Stimulated activated CD8-positive, alpha-beta memory T cell treated with anti-CD3 and anti-CD28 coated beads, Interleukin-12 subunit alpha, Interleukin-12 subunit beta, amount 100 ng/mL, for 1 hour (primary cell): ENCODE measurements around the gene OTUD5.
"Not testable (repeated sequence)": the region's sequence is repeated elsewhere in the genome, so short reads cannot be mapped to it uniquely, and the experiment has no call there.

Experiments
- DNase-seq: peaks from one replicate; pipeline ENCODE4 v3.0.0-alpha.2; 2020; ENCODE audit warnings: low read depth

Gene OTUD5

DNA sequence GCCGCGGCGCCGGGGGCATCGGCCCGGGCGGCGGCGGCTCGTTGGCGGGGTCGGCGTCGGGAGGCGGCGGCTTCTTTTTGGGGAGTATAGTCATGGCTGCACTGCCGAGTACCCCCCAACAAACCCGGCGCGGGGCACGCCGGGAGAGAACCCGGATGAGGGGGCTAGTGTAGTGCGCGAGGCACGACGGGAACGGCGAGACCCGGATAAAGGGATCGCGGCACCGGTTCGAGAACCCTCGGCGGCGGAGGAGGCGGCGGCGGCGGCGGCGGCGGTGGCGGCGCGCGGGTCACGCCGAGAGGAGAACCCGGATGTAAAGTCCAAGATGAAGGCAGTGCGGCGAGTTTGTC, at the start of gene OTUD5:
OTUD5 (minus strand) TSS at position 131 of the 350 bp plus-strand sequence; CDS start at position 94, 37 bp downstream.
- peak; percentile 60 for DNase-seq

DNA sequence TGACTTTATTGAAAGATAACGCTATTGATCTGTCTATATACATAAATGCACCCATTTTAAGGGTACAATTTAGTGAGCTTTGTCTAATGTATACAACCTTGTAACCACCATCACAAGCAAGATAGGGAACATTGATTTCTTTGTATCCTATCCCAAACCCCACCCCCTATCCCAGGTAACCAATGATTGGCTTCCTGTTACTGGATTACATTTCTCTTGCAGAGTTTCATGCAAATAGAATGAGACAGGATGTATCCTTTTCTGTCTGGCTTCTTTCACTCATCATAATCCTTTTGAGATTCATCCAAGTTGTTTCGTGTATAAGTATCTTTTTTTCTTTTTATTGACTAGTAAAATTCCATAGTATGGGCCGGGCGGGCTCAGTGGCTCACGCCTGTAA, 46.3 kb upstream of the OTUD5 start:
- DNase-seq: no peak

- DNase-seq: peak; percentile 58
Observed at GRCh38 chrX:49002091-49002935, 44.9 kb upstream of the OTUD5 start, which contains the start of gene GRIPAP1. Gene GRIPAP1, minus strand, starts transcription at chrX:49002264. Its CDS starts 35 bp downstream, at chrX:49002229.

- peak; percentile 11 for DNase-seq
Observed at GRCh38 chrX:49001521-49002090, 44.2 kb upstream of the OTUD5 start.

DNA sequence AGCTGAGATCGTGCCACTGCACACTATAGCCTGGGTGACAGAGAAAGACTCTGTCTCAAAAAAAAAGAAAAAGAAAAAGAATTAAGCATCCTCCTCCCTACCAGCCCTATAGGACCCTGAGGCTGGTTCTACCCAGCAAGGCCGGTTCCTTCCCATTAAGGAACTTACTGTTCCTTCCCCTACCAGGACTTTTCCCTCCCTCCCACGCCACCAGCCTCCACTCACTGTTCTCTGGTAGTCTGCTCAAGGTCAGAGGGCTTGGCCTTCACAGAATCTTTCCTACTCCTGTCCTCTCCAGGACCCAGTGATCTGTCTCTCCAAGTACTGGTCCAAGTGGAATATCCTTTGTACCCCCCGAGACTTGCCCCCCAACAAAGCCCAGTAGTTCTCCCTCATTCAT, 43.2 kb upstream of the OTUD5 start:
- DNase-seq: no peak

GRCh38 chrX:48999030-48999429, 41.6 kb upstream of the OTUD5 start:
- DNase-seq: no peak

GRCh38 chrX:48998391-48998790, 41.0 kb upstream of the OTUD5 start:
- no peak for DNase-seq

DNA sequence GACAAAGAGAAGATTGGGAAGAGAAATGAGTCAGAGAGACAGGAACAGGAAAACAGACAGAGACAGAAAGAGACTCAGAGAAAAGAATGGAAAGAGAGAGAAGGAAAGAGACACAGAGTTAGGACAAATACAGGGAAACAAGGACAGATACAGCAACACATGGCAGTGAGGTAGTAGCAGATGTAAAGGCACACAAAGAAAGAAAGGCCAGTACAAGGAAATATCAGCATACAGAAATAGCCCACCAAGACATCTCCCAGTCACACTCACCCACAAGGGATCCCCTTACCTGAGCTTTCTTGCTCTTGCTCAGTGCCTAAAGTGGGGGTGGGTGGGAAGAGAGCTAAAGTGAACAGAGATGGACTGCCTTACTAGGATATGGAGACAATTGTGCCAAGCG, 40.5 kb upstream of the OTUD5 start:
- no peak for DNase-seq

- DNase-seq: no peak
Observed at GRCh38 chrX:48997455-48997854, 40.0 kb upstream of the OTUD5 start.

DNA sequence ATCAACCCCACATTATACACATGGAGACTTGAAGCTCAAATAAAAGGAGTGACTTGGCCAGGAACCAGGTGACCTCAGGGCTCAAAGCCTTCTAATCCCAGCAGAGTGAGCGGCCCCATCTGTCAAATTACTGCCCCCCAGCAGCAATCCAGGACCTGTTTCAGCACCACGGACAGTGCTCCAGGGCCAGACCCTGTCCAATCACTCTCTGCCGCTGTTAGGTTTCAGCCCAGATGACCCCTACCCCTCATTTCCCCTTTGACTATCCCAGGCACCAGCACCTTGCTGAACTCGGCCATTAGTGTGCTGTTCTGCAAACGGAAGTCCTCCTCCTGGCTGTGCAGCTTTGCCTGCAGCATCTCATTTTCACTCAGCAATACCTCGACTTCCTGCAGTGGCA, 39.6 kb upstream of the OTUD5 start:
- no peak for DNase-seq

- DNase-seq: no peak
Observed at GRCh38 chrX:48992341-48992740, 34.9 kb upstream of the OTUD5 start.

DNA sequence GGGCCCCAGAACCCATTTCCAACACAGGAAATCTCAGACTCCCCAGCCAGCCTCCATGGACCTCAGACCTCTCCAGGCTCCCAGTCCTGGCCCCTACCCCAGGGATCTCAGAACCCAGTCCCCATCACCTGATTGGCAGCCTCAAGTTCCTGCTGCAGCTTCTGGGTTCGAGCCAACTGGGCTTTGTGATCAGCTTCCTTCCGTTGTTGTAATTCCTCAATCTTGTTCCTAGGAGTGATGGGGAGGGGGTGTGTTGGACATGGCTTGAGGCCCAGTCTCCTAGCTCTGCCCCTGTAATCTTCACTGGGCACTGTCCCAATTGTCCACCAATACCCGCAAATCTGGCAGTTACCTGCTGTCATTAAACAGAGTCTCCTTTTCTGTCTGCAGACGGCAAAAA, 32.1 kb upstream of the OTUD5 start:
- DNase-seq: no peak

DNA sequence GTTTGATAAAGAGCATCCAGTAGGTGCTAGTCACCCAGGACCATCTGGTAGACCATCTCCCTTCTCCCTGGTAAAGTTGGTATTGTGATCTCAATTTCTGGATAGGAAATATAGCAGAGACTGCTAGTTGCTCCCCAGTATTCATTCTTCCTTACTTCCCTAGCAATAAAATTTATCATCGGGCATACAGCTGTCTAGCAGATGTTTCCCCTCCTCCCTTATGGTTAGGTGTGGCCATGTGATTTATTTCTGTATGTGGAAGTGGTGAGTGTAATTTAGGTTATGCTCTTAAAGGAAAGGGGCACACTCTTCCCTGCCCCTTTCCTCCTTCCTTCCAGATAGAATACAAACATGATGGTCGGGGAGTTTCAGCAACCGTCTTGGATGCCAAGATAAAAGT, 26.5 kb upstream of the OTUD5 start:
- DNase-seq: no peak

DNA sequence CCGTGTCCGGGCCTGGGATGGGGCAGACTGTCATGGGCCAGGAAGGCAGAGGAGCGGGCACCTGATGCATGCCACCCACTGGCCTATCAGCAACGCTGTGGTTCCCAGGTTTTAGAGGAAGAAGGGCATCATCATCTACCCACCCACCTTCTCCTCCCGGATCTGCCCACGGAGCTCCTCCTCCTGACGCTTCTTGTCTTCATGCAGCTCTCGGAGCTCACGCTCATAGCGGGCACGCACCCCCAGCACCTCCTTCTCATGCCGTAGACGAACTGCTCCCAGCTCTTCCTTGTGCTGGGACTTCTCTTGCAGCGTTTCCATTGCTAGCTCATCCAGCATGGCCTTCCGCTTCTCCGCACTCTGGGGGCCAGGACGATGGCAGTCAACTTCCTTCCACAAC, 25.7 kb upstream of the OTUD5 start:
- no peak for DNase-seq

- no peak for DNase-seq
Observed at GRCh38 chrX:48981178-48981577, 23.8 kb upstream of the OTUD5 start.

DNA sequence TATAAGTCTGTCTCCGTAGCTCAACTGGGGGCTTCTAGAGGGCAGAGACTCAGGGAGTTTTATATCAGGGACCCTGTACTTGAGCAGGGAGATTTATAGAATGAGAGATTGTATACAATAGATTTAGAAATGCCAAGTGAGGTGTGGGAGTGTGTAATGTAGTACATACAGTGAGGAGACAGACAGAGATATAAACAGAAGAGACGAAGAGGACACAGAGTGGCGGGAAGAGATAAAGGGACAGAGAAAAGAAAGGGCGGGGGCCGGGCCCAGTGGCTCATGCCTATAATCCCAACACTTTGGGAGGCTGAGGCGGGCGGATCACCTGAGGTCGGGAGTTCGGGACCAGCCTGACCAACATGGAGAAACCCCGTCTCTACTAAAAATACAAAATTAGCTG, 22.9 kb upstream of the OTUD5 start:
- DNase-seq: not testable (repeated sequence)

DNA sequence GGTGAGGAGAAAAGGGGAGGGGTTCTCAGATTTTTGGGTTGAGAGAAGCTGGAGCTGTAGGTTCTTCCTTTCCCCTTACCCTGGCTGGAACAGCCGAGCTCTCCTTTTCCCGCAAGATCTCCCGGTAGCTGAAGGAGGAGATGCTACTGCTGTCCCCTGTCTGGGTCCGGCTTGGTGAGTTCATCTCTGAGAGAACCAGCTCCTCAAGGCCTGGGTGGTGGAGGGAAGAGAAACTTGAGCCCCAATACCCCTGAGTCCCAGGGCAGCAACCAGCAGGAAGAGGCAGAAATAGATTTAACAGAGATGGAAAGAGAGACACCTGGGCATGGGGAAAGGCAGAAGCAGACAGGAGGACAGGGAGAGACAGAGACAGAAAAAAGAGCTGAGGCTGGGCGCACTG, 20.8 kb upstream of the OTUD5 start:
- DNase-seq: no peak

DNA sequence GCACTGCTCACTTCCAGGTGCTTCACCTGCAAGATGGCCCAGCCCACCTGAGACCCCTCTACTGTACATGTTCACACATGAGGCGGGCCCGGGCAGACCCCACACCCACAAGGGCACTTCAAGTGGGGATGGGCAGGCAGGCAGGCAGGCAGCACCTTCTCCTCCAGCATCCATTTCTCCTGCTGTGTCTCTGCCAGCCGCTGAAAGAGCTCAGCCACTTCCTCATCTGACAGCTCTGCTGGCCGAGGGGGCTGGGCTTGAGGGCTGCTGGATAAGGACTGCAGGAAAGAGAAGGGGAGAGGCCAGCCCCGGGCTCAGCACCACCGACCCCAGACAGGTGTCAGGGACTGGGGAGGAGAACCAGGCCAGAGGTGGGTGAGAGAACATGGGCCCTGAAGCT, 18.7 kb upstream of the OTUD5 start:
- DNase-seq: no peak

DNA sequence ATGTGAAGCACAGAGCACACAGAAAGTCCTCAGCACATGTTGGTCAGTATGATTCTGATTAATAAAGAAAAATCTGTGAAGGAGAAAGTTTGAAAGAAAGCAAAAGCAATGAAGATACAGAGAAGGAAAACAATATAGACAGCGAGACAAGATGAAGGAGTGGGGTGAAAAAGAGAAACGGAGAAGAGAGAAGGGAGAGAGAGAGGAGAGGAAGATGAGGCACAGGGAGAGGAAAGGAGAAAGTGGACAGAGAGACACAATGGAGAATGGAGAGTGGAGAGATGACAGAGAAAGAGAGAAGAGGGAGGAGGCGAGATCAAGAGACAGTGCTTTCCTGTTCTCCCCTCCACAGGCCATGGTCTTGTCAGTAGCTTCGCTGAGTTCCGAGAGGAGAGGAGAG, 18.1 kb upstream of the OTUD5 start:
- no peak for DNase-seq

- no peak for DNase-seq
Observed at GRCh38 chrX:48975041-48975440, 17.6 kb upstream of the OTUD5 start.

- no peak for DNase-seq
Observed at GRCh38 chrX:48974574-48974973, 17.2 kb upstream of the OTUD5 start.

GRCh38 chrX:48974033-48974432, 16.6 kb upstream of the OTUD5 start:
- DNase-seq: no peak

GRCh38 chrX:48972220-48973164, 15.1 kb upstream of the OTUD5 start:
- no peak for DNase-seq
